ENCODE data around the gene TSPAN7. TPM values are rescaled to one million over a fixed set of nuclear protein-coding genes. Genes with fewer than 3 reads are reported as not detected.

TSPAN7 gene
- total and polyA plus RNA-seq, 2 of the 4 experiments (the other 2 are of a cell fraction): not detected

GRCh38 chrX:38732866-38733265 is 171.5 kb downstream of the TSPAN7 start:
- no peak for DNase-seq
- H3K4ac ChIP-seq (ENCODE audit: low read depth, low read length): no peak overlapping the region
- H3K4me3 ChIP-seq (ENCODE audit: insufficient read depth, low read depth, low read length): no peak overlapping the region
- no peaks in the 10 kb centered on the region for H3K4me1 ChIP-seq (ENCODE audit: control insufficient read depth, insufficient read depth, low read length)
- H4K8ac ChIP-seq (ENCODE audit: low read depth in 2 of 2, low read length in 2 of 2): no peak overlapping the region
- ATAC-seq (ENCODE audit: low read depth): no peak
- H3K9ac ChIP-seq (ENCODE audit: low read depth, low read length): no peak overlapping the region
- CTCF ChIA-PET: no interaction called here
- H3K9me3 ChIP-seq (ENCODE audit: control insufficient read depth, insufficient read depth, low read length): no peaks in the 10 kb centered on the region
- H2AFZ ChIP-seq (replicated peaks; ENCODE audit: low read length, poor library complexity): no peak overlapping the region
- H3K27ac ChIP-seq (ENCODE audit: insufficient read depth, low read length): no peak overlapping the region
- H3K23ac ChIP-seq (ENCODE audit: low read depth, low read length): no peak overlapping the region
- no CpG with 5 or more reads among the region's 1 CpG for WGBS, 2 experiments (ENCODE audit: extremely low coverage in 2 of 2, insufficient read length in 1 of 2)
- no peaks in the 10 kb centered on the region for H3K79me1 ChIP-seq (ENCODE audit: low read depth in 1 of 2, low read length in 2 of 2)
- H3K14ac ChIP-seq (replicated peaks; ENCODE audit: low read depth, low read length): no peak overlapping the region
- no peak overlapping the region for H4K91ac ChIP-seq (ENCODE audit: insufficient read depth, low read depth, low read length)
- H3K4me2 ChIP-seq (ENCODE audit: low read depth, low read length): no peak overlapping the region
- TF ChIP-seq RCOR1 (IDR thresholded peaks at IDR 0.05; ENCODE audit: insufficient replicate concordance, low read length): no peak
- no peak for TF ChIP-seq NFE2L2 (IDR thresholded peaks at IDR 0.05; ENCODE audit: low read depth, low read length)
- dilution Hi-C loops (cut with HindIII; ENCODE audit: low sequenced_read_pairs, unreplicated experiment): no loop called here
- in situ Hi-C loops (cut with MboI; ENCODE audit: low sequenced_read_pairs): no loop called here
- H2BK120ac ChIP-seq (ENCODE audit: low read depth, low read length): no peak overlapping the region
- H2BK20ac ChIP-seq (ENCODE audit: low read depth, low read length): no peak overlapping the region
- no peaks in the 10 kb centered on the region; the same call in none of the 2 replicates for H3K27me3 ChIP-seq (ENCODE audit: control insufficient read depth, insufficient read depth, low read length)
- BruUV-seq (replicated peaks): no TSS peak
- POLR2A ChIA-PET (ENCODE audit: unreplicated experiment): no interaction called here
- no peaks in the 10 kb centered on the region for H3K36me3 ChIP-seq (ENCODE audit: control insufficient read depth, insufficient read depth, low read length)
- no peak overlapping the region for H3K18ac ChIP-seq (ENCODE audit: low read depth, low read length)
- no peak overlapping the region for H2AK9ac ChIP-seq (replicated peaks; ENCODE audit: low read depth, low read length, poor library complexity)
- H4K5ac ChIP-seq (ENCODE audit: low read depth, low read length): no peak overlapping the region
- H3K9me1 ChIP-seq (ENCODE audit: insufficient read depth, low read length): no peaks in the 10 kb centered on the region
- H4K20me1 ChIP-seq (ENCODE audit: insufficient read depth, low read length): no peaks in the 10 kb centered on the region
- H2BK15ac ChIP-seq (ENCODE audit: low read depth, low read length): no peak overlapping the region
- intact Hi-C loops (cut with micrococcal nuclease): no loop called here
- no peak overlapping the region for H3K56ac ChIP-seq (ENCODE audit: extremely low read depth, insufficient read depth, low read length)
- H2BK5ac ChIP-seq (ENCODE audit: low read depth, low read length, poor library complexity, severe bottlenecking): no peak overlapping the region
- no peak overlapping the region for H2AK5ac ChIP-seq (ENCODE audit: low read depth, low read length)

Small RNA genes within 50 kb of the gene (microRNA-seq; reads per million reads assigned to microRNA genes)
- not detected for gene RNU7-7P (ENCODE audit: insufficient read depth, insufficient read length)

Small RNA genes within 50 kb of the gene (small RNA-seq; reads per million reads assigned to genes)
- 0 reads per million in 5 experiments for gene RNU7-7P

Other genes with a start within 250 kb of the TSPAN7 start
- gene RPGR, start 234.0 kb upstream of the TSPAN7 start, total RNA-seq (2012; rRNA removed): 3.8 and 6.7 TPM in 2 replicates
- gene RPGR, start 234.0 kb upstream of the TSPAN7 start, polyA plus RNA-seq (2012; rRNA removed): 1.1 and 2.2 TPM in 2 replicates
- gene OTC, start 208.9 kb upstream of the TSPAN7 start, total RNA-seq (2012; rRNA removed): not detected in 2 replicates
- gene OTC, start 208.9 kb upstream of the TSPAN7 start, polyA plus RNA-seq (2012; rRNA removed): not detected in 2 replicates
- gene MID1IP1, start 239.9 kb downstream of the TSPAN7 start, total RNA-seq (2012; rRNA removed): 14.5 and 20.8 TPM in 2 replicates
- gene MID1IP1, start 239.9 kb downstream of the TSPAN7 start, polyA plus RNA-seq (2012; rRNA removed): 31.3 and 34.1 TPM in 2 replicates

Data from IMR-90 (cell line).